Measurements from ENCODE around the gene LARGE1. TPM values are rescaled to one million over a fixed set of nuclear protein-coding genes. Genes with fewer than 3 reads are reported as not detected.
A peak's percentile ranks its signal among the peaks of the same experiment; 100 is the strongest.

The LARGE1 gene
- total RNA-seq, 1 experiment from 2014 or later, result 1.5 TPM

DNA sequence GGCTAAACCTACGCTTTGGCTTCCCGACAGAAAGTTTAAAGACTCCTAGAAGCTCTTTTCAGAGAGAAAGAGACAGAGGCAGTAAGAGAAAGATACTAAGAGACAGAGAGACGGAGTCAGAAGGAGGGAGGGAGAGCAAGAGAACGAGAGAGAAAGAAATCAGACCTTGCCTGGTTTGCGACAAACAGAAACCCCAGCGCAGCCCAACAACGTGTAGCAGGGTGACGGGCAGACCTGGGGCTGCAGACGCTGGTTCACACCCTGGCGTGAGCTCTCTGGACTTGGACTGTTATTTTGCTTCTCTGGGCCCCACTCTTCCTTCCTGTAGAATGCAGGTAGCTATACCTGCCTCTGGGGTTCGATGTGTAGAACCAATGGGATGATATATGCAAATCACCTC lies 617.7 kb downstream of the LARGE1 start (continued):
- TF ChIP-seq, protein P1, sequence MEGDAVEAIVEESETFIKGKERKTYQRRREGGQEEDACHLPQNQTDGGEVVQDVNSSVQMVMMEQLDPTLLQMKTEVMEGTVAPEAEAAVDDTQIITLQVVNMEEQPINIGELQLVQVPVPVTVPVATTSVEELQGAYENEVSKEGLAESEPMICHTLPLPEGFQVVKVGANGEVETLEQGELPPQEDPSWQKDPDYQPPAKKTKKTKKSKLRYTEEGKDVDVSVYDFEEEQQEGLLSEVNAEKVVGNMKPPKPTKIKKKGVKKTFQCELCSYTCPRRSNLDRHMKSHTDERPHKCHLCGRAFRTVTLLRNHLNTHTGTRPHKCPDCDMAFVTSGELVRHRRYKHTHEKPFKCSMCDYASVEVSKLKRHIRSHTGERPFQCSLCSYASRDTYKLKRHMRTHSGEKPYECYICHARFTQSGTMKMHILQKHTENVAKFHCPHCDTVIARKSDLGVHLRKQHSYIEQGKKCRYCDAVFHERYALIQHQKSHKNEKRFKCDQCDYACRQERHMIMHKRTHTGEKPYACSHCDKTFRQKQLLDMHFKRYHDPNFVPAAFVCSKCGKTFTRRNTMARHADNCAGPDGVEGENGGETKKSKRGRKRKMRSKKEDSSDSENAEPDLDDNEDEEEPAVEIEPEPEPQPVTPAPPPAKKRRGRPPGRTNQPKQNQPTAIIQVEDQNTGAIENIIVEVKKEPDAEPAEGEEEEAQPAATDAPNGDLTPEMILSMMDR (IDR thresholded peaks at IDR 0.05 in 2 of 3, conservative IDR thresholded peaks at IDR 0.05 in 1 of 3; ENCODE audit: borderline replicate concordance in 1 of 3, insufficient read depth in 1 of 3, low read depth in 2 of 3, low read length in 2 of 3), result no peak
- TF ChIP-seq POLR2A (IDR thresholded peaks at IDR 0.05; ENCODE audit: borderline replicate concordance, extremely low read depth, insufficient read depth, insufficient read length) (no peak), YY1 (IDR thresholded peaks at IDR 0.05; ENCODE audit: extremely low read depth, insufficient replicate concordance, low read depth, low read length) (no peak), ZFX (IDR thresholded peaks at IDR 0.05) (no peak), EZH2phosphoT487 (IDR thresholded peaks at IDR 0.05; ENCODE audit: borderline replicate concordance) (no peak), ELF1 (IDR thresholded peaks at IDR 0.05; ENCODE audit: borderline replicate concordance, low read depth) (no peak)
- TF ChIP-seq, protein P2, sequence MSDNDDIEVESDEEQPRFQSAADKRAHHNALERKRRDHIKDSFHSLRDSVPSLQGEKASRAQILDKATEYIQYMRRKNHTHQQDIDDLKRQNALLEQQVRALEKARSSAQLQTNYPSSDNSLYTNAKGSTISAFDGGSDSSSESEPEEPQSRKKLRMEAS (IDR thresholded peaks at IDR 0.05), result no peak

GRCh38 chr22:33302049-33302545 lies 618.2 kb downstream of the LARGE1 start:
- ChIA-PET RAD21 (ENCODE audit: low non-redundant PET in 1 of 2, low total read pairs in 2 of 2, uncharacterized antibody in 2 of 2, unreplicated experiment in 2 of 2) (no interaction called here), POLR2A (no interaction called here), CTCF (no interaction called here)
- H3K4me3 ChIP-seq (replicated peaks in 1 of 2; ENCODE audit: low read depth in 1 of 2, low read length in 2 of 2), result no peak overlapping the region
- peaks cover 0 to 14% of the 10 kb centered on the region in 2 experiments; a peak in 1 of 4 replicates for H3K9me3 ChIP-seq (ENCODE audit: control insufficient read depth in 1 of 2, insufficient read depth in 1 of 2, low read depth in 1 of 2, low read length in 2 of 2)
- intact Hi-C loops (cut with micrococcal nuclease), result loop anchor here (5.0 kb wide), 2 partner anchors 1720 to 1930 kb away; no protein-coding TSS in a partner anchor
- H3K27ac ChIP-seq (ENCODE audit: low read depth, low read length), result no peak overlapping the region
- ATAC-seq (peak; percentile 63), DNase-seq (ENCODE audit: low read depth, low spot score) (peak; percentile 0)
- BruUV-seq (replicated peaks), result no TSS peak
- H3K79me2 ChIP-seq (ENCODE audit: insufficient read depth, low read length), result no peaks in the 10 kb centered on the region
- H3K27me3 ChIP-seq (ENCODE audit: insufficient read depth, low read length), result no peaks in the 10 kb centered on the region
- no peaks in the 10 kb centered on the region for H3K36me3 ChIP-seq (ENCODE audit: control insufficient read depth in 1 of 2, insufficient read depth in 2 of 2, low read length in 2 of 2)
- no peak overlapping the region for H3K4me2 ChIP-seq (ENCODE audit: low read length)
- no peaks in the 10 kb centered on the region for H4K20me1 ChIP-seq (ENCODE audit: insufficient read depth)
- no peak overlapping the region for H3K9ac ChIP-seq (ENCODE audit: low read length)
- H3K4me1 ChIP-seq (ENCODE audit: control insufficient read depth in 1 of 2, insufficient read depth in 2 of 2, low read length in 2 of 2), result no peaks in the 10 kb centered on the region
- no peak for TF ChIP-seq POLR2A (IDR thresholded peaks at IDR 0.05; ENCODE audit: borderline replicate concordance, extremely low read depth, insufficient read depth, insufficient read length)
- TF ChIP-seq, protein P1 (IDR thresholded peaks at IDR 0.05 in 2 of 3, conservative IDR thresholded peaks at IDR 0.05 in 1 of 3; ENCODE audit: borderline replicate concordance in 1 of 3, insufficient read depth in 1 of 3, low read depth in 2 of 3, low read length in 2 of 3), result peak in 2 of 3 experiments; percentile 59; a peak in 4 of 6 replicates
- TF ChIP-seq RAD21 (IDR thresholded peaks at IDR 0.05; ENCODE audit: low read depth), result peak; percentile 19; the same call in 1 of the 2 replicates
- H3K9me2 ChIP-seq (ENCODE audit: insufficient read depth), result no peaks in the 10 kb centered on the region
- no peak overlapping the region for H2AFZ ChIP-seq (ENCODE audit: low read depth, low read length, poor library complexity, severe bottlenecking)
